Aorta (tissue), 5 donors: ENCODE data around the gene KIF3A. TPM values are rescaled to one million over a fixed set of nuclear protein-coding genes. Genes with fewer than 3 reads are reported as not detected.
"Not testable (repeated sequence)": the region's sequence is repeated elsewhere in the genome, so short reads cannot be mapped to it uniquely, and the experiment has no call there.

Experiments used
- ATAC-seq: fragments of 200-7000 bp; cut with Tn5 transposase; one replicate; pipeline ENCODE4 v1.9.1; 2022; ENCODE audit warnings: moderate library complexity; ENCODE audit not compliant: low FRiP score
- DNase-seq, 2 donors: peaks; one replicate each; pipeline ENCODE4 v3.0.0-alpha.2; 2020
- H3K27ac ChIP-seq, 2 donors: one replicate each; pipeline ENCODE4 v1.5.1; 2013; ENCODE audit warnings: low read length in 2 of 2, mild to moderate bottlenecking in 2 of 2, moderate library complexity in 2 of 2, control low read depth in 1 of 2, inconsistent platforms in 1 of 2, low read depth in 1 of 2
- H3K27me3 ChIP-seq, 2 donors: one replicate each; pipeline ENCODE4 v1.6.1; 2013; ENCODE audit warnings: control low read depth in 1 of 2, low read length in 1 of 2, mild to moderate bottlenecking in 1 of 2, moderate library complexity in 1 of 2; ENCODE audit not compliant: insufficient read depth in 2 of 2, control insufficient read depth in 1 of 2
- H3K36me3 ChIP-seq, 2 donors: one replicate each; pipeline ENCODE4 v1.6.1; 2013; ENCODE audit warnings: control low read depth in 1 of 2, low read length in 1 of 2, mild to moderate bottlenecking in 1 of 2; ENCODE audit not compliant: insufficient read depth in 2 of 2, control insufficient read depth in 1 of 2
- H3K4me1 ChIP-seq, 2 donors: one replicate each; pipeline ENCODE4 v1.6.1; 2013; ENCODE audit warnings: low read length in 2 of 2, control low read depth in 1 of 2, mild to moderate bottlenecking in 1 of 2, moderate library complexity in 1 of 2; ENCODE audit not compliant: insufficient read depth in 2 of 2, control insufficient read depth in 1 of 2
- H3K4me3 ChIP-seq, 2 donors: one replicate each; pipeline ENCODE4 v1.5.1; 2013; ENCODE audit warnings: low read length in 2 of 2, control low read depth in 1 of 2, mild to moderate bottlenecking in 1 of 2
- H3K9me3 ChIP-seq: one replicate; pipeline ENCODE4 v1.6.1; 2013; ENCODE audit warnings: mild to moderate bottlenecking, low read length; ENCODE audit not compliant: control insufficient read depth
- WGBS, 2 donors: extraction: QIAGEN DNeasy Blood & Tissue Kit; methylation state at CpG; one replicate each; pipeline ENCODE4 v1.1.7; 2013; 5-methylcytosine and 5-hydroxymethylcytosine counted together
- intact Hi-C, 2 donors: fragments of 100-400 bp; cut with DNase I; formaldehyde crosslinking; loops; one replicate each; pipeline versions ENCODE4 v1.14.2 to v1.15.0; 2022
- polyA plus RNA-seq, 2 donors: library from polyadenylated mRNA; stranded (reverse); fragments of 200-250 nt; gene quantifications; one replicate each; pipeline ENCODE4 v1.2.3, GENCODE V29; 2013
- total RNA-seq, 2 donors: library from RNA; stranded (reverse); fragmentation: NEBNext Ultra II Directional; extraction: Animal tissue kit (Norgen Biotek cat#: 25700); gene quantifications; one replicate each; pipeline ENCODE4 v1.2.1, GENCODE V29; 2021
- donor health status: healthy with polysubstance abuse.
- donor health status: Bipolar disorder and iron deficiency.
- donor health status: DM: no; HTN: no; CAD: no.
- donor health status: DM: no; HTN: no; CAD: no.
- donor health status: DM: yes; HTN: yes; CAD: no.

The KIF3A gene
- total and polyA plus RNA-seq, 4 donors = 4.5 to 15.1 (median 10.6) TPM

DNA sequence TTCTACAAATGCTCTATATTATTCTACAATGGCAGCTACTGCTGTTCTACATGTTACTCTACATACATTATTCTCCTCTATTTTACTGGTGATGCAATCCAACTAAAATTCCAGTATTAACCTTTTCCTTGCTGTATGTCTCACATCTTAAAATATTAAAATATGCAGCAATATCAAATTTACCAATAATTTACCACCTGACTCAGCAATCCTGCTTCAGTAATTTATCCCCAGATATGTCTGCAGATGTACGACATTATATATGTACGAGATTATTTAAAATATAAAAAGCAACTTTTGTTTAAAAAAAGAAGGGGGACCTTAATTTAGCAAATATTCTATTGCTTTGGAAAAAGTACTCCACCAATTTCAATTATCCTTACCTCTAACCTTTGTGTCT, 11.6 kb downstream of the KIF3A start:
- H3K9me3 ChIP-seq = no peaks in the 10 kb centered on the region
- ATAC-seq = no peak
- no peaks in the 10 kb centered on the region for H3K4me1 ChIP-seq
- H3K27me3 ChIP-seq = no peaks in the 10 kb centered on the region
- H3K4me3 ChIP-seq = no peak overlapping the region
- DNase-seq = no peak
- intact Hi-C loops = no loop called here
- no peak overlapping the region for H3K27ac ChIP-seq
- H3K36me3 ChIP-seq = no peaks in the 10 kb centered on the region
- 94 to 95% methylated on average over 2 of the region's 2 CpGs for WGBS, 2 donors

DNA sequence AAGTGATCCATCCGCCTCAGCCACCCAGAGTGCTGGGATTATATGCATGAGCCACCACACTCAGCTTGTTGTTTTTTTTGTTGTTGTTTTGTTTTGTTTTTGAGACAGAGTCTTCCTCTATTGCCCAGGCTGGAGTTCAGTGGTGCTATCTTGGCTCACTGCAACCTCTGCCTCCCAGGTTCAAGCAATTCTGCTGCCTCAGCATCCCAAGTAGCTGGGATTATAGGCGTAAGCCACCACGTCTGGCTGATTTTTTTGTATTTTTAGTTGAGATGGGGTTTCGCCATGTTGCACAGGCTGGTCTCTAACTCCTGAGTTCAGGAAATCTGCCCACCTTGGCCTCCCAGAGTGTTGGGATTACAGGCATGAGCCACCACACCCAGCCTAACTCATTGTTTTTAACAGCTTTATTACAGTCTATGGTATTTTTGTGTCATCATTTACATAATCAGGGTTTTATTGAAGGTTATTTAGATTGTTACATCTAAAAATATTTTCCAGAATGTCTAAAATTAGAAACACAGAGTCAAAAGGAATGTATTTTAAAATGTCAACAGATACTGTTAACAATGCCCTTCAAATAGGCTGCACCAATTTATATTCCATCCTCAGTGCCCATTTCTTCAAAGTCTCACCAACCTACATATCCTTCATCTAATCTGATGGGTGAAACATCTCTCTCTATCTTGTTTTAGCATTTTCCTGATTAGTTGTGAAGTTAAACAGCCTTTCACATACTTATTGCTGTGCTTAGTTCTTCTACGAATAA, 18.6 kb downstream of the KIF3A start:
- no peaks in the 10 kb centered on the region for H3K9me3 ChIP-seq
- DNase-seq (no peak), ATAC-seq (no peak)
- no peak overlapping the region for H3K27ac ChIP-seq
- H3K27me3 ChIP-seq = no peaks in the 10 kb centered on the region
- no peaks in the 10 kb centered on the region for H3K36me3 ChIP-seq
- no peaks in the 10 kb centered on the region for H3K4me1 ChIP-seq
- no peak overlapping the region for H3K4me3 ChIP-seq
- 90 to 93% methylated on average over 5 of the region's 5 CpGs for WGBS, 2 donors
- intact Hi-C loops = loop anchor here (10.0 kb wide), 3 partner anchors 64 to 334 kb away; partner anchors contain the start of gene IL13 (in 1 of the 2)

- no peaks in the 10 kb centered on the region for H3K4me1 ChIP-seq
- H3K4me3 ChIP-seq = no peak overlapping the region
- ATAC-seq (no peak), DNase-seq (no peak)
- no peak overlapping the region for H3K27ac ChIP-seq
- H3K27me3 ChIP-seq = no peaks in the 10 kb centered on the region
- no peaks in the 10 kb centered on the region for H3K36me3 ChIP-seq
- H3K9me3 ChIP-seq = no peaks in the 10 kb centered on the region
- WGBS, 2 donors = 51 to 53% methylated on average over 11 of the region's 11 CpGs
- intact Hi-C loops = loop anchor here (10.0 kb wide), 3 partner anchors 60 to 330 kb away; partner anchors contain the start of gene IL13 (in 1 of the 2)
Measured at GRCh38 chr5:132714456-132715307, 22.7 kb downstream of the KIF3A start.

- H3K36me3 ChIP-seq = no peaks in the 10 kb centered on the region
- no peak overlapping the region for H3K4me3 ChIP-seq
- no peak for DNase-seq
- no peak for ATAC-seq
- no peak overlapping the region for H3K27ac ChIP-seq
- intact Hi-C loops = loop anchor here in 1 of 2 donors (10.0 kb wide), 1 partner anchor 184 kb away; no protein-coding TSS in a partner anchor
- no peaks in the 10 kb centered on the region for H3K27me3 ChIP-seq
- no peaks in the 10 kb centered on the region for H3K4me1 ChIP-seq
- no peaks in the 10 kb centered on the region for H3K9me3 ChIP-seq
Measured at GRCh38 chr5:132708645-132709044, 28.7 kb downstream of the KIF3A start.

DNA sequence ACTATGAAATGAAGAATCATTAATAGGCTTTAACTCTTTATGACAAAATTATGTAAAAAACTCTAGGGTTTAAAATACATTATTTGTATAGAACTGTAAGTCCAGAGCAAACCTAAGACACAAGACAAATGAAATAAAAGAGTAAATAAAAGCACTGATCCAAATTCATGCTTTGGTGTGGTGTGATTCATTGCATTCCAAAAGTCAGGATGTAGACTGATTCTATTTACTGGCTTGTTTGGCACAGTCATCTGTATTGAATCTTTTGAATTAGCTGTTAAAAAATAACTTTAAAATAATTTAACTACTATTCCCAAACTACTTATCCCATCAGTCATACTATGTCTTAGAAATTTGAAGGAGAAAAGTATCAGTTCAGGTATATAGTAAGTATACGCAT, 32.5 kb downstream of the KIF3A start:
- intact Hi-C loops = loop anchor here in 1 of 2 donors (10.0 kb wide), 1 partner anchor 180 kb away; no protein-coding TSS in a partner anchor
- DNase-seq (no peak), ATAC-seq (no peak)

GRCh38 chr5:132695956-132696355, 41.4 kb downstream of the KIF3A start:
- Histone ChIP-seq H3K9me3 (no peaks in the 10 kb centered on the region), H3K4me1 (no peaks in the 10 kb centered on the region), H3K4me3 (no peak overlapping the region), H3K27ac (no peak overlapping the region), H3K27me3 (no peaks in the 10 kb centered on the region), H3K36me3 (no peaks in the 10 kb centered on the region)
- WGBS, 2 donors = 92 to 94% methylated on average over 4 of the region's 4 CpGs
- intact Hi-C loops = no loop called here
- ATAC-seq (no peak), DNase-seq (no peak)

More for the DNA sequence above, 32.5 kb downstream of the KIF3A start:
- Histone ChIP-seq H3K36me3 (no peaks in the 10 kb centered on the region), H3K9me3 (no peaks in the 10 kb centered on the region), H3K27ac (no peak overlapping the region), H3K4me1 (no peaks in the 10 kb centered on the region), H3K27me3 (no peaks in the 10 kb centered on the region), H3K4me3 (no peak overlapping the region)
- 97 to 98% methylated on average over 1 of the region's 1 CpG for WGBS, 2 donors

- no peak overlapping the region for H3K4me3 ChIP-seq
- H3K9me3 ChIP-seq = no peaks in the 10 kb centered on the region
- intact Hi-C loops = no loop called here
- no peak overlapping the region for H3K27ac ChIP-seq
- H3K36me3 ChIP-seq = no peaks in the 10 kb centered on the region
- DNase-seq = no peak
- no peak for ATAC-seq
- no peaks in the 10 kb centered on the region for H3K27me3 ChIP-seq
- H3K4me1 ChIP-seq = no peaks in the 10 kb centered on the region
Measured at GRCh38 chr5:132692632-132692967, 44.7 kb downstream of the KIF3A start.

GRCh38 chr5:132691755-132692631, 45.4 kb downstream of the KIF3A start:
- intact Hi-C loops, H3K27ac ChIP-seq, H3K9me3 ChIP-seq, H3K4me1 ChIP-seq, H3K4me3 ChIP-seq, ATAC-seq, DNase-seq, H3K27me3 ChIP-seq, H3K36me3 ChIP-seq: not testable (repeated sequence)
- WGBS, 2 donors = 74 to 78% methylated on average over 5 of the region's 5 CpGs
